Measurements from ENCODE around the gene ACAA1.

DNA sequence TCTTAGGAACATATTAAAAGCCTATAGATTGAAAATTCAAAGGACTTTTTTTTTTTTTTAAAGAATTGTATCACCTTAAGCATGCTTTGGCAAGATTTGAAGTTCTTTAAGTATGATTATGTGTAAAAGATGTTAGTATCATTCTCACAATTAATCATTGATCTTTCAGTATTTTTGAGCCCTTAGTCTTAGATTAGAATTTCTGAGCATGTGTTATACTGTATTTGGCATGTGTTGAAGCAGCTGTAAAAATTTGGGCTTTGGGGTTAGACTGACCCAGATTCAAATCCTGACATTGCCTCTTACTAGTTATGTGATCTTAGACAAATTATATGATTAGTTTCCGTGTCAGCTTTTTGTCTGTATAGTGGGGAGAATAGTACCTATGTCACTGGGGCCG, 34.7 kb upstream of the ACAA1 start:
- TF ChIP-seq GATA2 (IDR thresholded peaks at IDR 0.05; ENCODE audit: low read depth, low read length) (no peak), GATA3 (IDR thresholded peaks at IDR 0.05; ENCODE audit: low read depth, low read length) (no peak)

Data from SH-SY5Y (cell line).